ENCODE results near the gene KLK15.

GRCh38 chr19:50798659-50799546 lies 34.5 kb downstream of the KLK15 start:
- TF ChIP-seq CTCF (IDR thresholded peaks at IDR 0.05; ENCODE audit: poor library complexity, severe bottlenecking) = no peak
- no peak for TF ChIP-seq EZH2 (IDR thresholded peaks at IDR 0.05; ENCODE audit: borderline replicate concordance, insufficient read depth, low read length, poor library complexity, severe bottlenecking)
- no peak for TF ChIP-seq TAF1 (IDR thresholded peaks at IDR 0.05; ENCODE audit: low read depth)
- TF ChIP-seq EP300 (conservative IDR thresholded peaks at IDR 0.05; ENCODE audit: poor library complexity, severe bottlenecking) = no peak
- no peak for TF ChIP-seq RAD21 (conservative IDR thresholded peaks at IDR 0.05)
- TF ChIP-seq MXI1 (conservative IDR thresholded peaks at IDR 0.05; ENCODE audit: poor library complexity, severe bottlenecking) = no peak
- TF ChIP-seq POLR2AphosphoS5 (IDR thresholded peaks at IDR 0.05) = no peak

All from neural cell (in vitro differentiated cells).